HepG2 (cell line): ENCODE measurements around the gene FAM20C. TPM values are rescaled to one million over a fixed set of nuclear protein-coding genes. Genes with fewer than 3 reads are reported as not detected.

ENCODE experiments used
- E2F2 ChIP-seq: sonication (generic); formaldehyde crosslinking; IDR thresholded peaks from 2 replicates; pipeline ENCODE4 v1.4.0; 2020; ENCODE audit warnings: missing genetic modification reagents, borderline replicate concordance
- NCOA2 ChIP-seq: sonication (generic); formaldehyde crosslinking; IDR thresholded peaks from 2 replicates; pipeline ENCODE4 v1.8.0; 2022; ENCODE audit warnings: inconsistent platforms
- ZNF20 ChIP-seq: sonication (generic); formaldehyde crosslinking; IDR thresholded peaks from 2 replicates; pipeline ENCODE4 v1.4.0; 2020; ENCODE audit warnings: mild to moderate bottlenecking, moderate library complexity, missing genetic modification reagents
- ZNF362 ChIP-seq: sonication (generic); formaldehyde crosslinking; IDR thresholded peaks from 2 replicates; pipeline ENCODE4 v1.4.0; 2020; ENCODE audit warnings: missing genetic modification reagents, mild to moderate bottlenecking, borderline replicate concordance
- ZNF629 ChIP-seq: sonication (generic); formaldehyde crosslinking; conservative IDR thresholded peaks from 2 replicates; pipeline ENCODE4 v1.5.0; 2020; ENCODE audit warnings: missing genetic modification reagents
- ZNF770 ChIP-seq: sonication (generic); formaldehyde crosslinking; IDR thresholded peaks from 2 replicates; pipeline ENCODE4 v1.5.0; 2020; ENCODE audit warnings: mild to moderate bottlenecking, missing genetic modification reagents
- ZNF784 ChIP-seq: sonication (generic); formaldehyde crosslinking; IDR thresholded peaks from 2 replicates; pipeline ENCODE4 v1.5.1; 2020; ENCODE audit warnings: missing genetic modification reagents, mild to moderate bottlenecking, borderline replicate concordance
- polyA plus RNA-seq, 8 experiments: library from polyadenylated mRNA; depleted of rRNA in 3 of 8; stranded (reverse) in 7 of 8; unstranded in 1 of 8; fragments of >200 nt; fragmentation: Illumina TruSeq in 4 of 8; extraction: Trizol in 4 of 8; gene quantifications; 2 replicates each; pipeline versions ENCODE4 v1.2.1 to v1.2.3, GENCODE V29; 2011 to 2016; ENCODE audit warnings: low read depth in 4 of 8, missing spikeins in 1 of 8, mixed read lengths in 1 of 8; ENCODE audit not compliant: insufficient read depth in 1 of 8
- total RNA-seq, 5 experiments: library from RNA; depleted of rRNA; stranded (reverse); fragments of >200 nt; fragmentation: Illumina TruSeq; extraction: Trizol; gene quantifications; 2 replicates each; pipeline ENCODE4 v1.2.3, GENCODE V29; 2016; ENCODE audit warnings: low read depth in 1 of 5

FAM20C gene
- total and polyA plus RNA-seq, 2 of the 13 experiments (the other 11 are each of a cell fraction or from before 2014, with no cell fraction given): 11.9 to 19.9 TPM

GRCh38 chr7:294440-295154 is 102.2 kb downstream of the FAM20C start (continued):
- TF ChIP-seq ZNF770 (no peak), ZNF784 (CRISPR knock-in tag) (no peak), ZNF20 (CRISPR knock-in tag) (no peak), ZNF362 (no peak), NCOA2 (CRISPR knock-in tag) (no peak), ZNF629 (CRISPR knock-in tag) (no peak), E2F2 (no peak)
